DOHH2 (cell line): ENCODE results near the gene CUBN.

Experiments used
- CTCF ChIP-seq: fragments of 200-600 bp; sonication (generic); IDR thresholded peaks from one replicate; pipeline ENCODE4 v1.5.1; 2014; ENCODE audit warnings: antibody characterized with exemption, mild to moderate bottlenecking, low read depth, low read length; ENCODE audit not compliant: poor library complexity, severe bottlenecking
- EZH2phosphoT487 ChIP-seq: fragments of 200-600 bp; sonication (generic); IDR thresholded peaks from 2 replicates; pipeline ENCODE4 v1.6.1; 2017; ENCODE audit warnings: borderline replicate concordance, mild to moderate bottlenecking, antibody characterized with exemption, low read length, moderate library complexity, mixed read lengths

- TF ChIP-seq CTCF = no peak
- no peak for TF ChIP-seq EZH2phosphoT487
These were observed 27.4 kb upstream of the CUBN start for GRCh38 chr10:17157024-17157423.
